OCI-LY3 (cell line): ENCODE results near the gene IKZF5.

Experiments
- H2AFZ ChIP-seq: fragments of 200-600, 300-600 bp; shearing (Covaris generic); 2 replicates; pipeline ENCODE4 v1.6.0; 2014; ENCODE audit warnings: antibody characterized with exemption, low read depth, low read length
- H3K27ac ChIP-seq: fragments of 200-600, 300-600 bp; sonication (generic); 2 replicates; pipeline ENCODE4 v1.5.1; 2014; ENCODE audit warnings: mild to moderate bottlenecking, low read length, moderate library complexity, mixed read lengths
- H3K27me3 ChIP-seq: fragments of 200-600, 300-600 bp; sonication (generic); 2 replicates; pipeline ENCODE4 v1.6.1; 2014; ENCODE audit warnings: low read depth, low read length, mixed read lengths
- H3K36me3 ChIP-seq: fragments of 200-600, 300-600 bp; sonication (generic); replicated peaks from 2 replicates; pipeline ENCODE3; 2014; ENCODE audit warnings: low read depth, low read length, mixed read lengths
- H3K4me1 ChIP-seq: fragments of 300-600, 200-600 bp; sonication (generic); 2 replicates; pipeline ENCODE4 v1.6.1; 2014; ENCODE audit warnings: low read length, mixed read lengths
- H3K4me2 ChIP-seq: fragments of 200-600, 300-600 bp; sonication (generic); 2 replicates; pipeline ENCODE4 v1.6.1; 2014; ENCODE audit warnings: low read length, mixed read lengths
- H3K4me3 ChIP-seq: fragments of 300-600, 200-600 bp; sonication (generic); 2 replicates; pipeline ENCODE4 v1.5.1; 2014; ENCODE audit warnings: antibody characterized with exemption, mild to moderate bottlenecking, low read length, moderate library complexity
- H3K79me2 ChIP-seq: fragments of 300-600, 200-600 bp; shearing (Covaris generic); 2 replicates; pipeline ENCODE4 v1.6.1; 2014; ENCODE audit warnings: mild to moderate bottlenecking, low read length, mixed read lengths
- H3K9ac ChIP-seq: fragments of 300-600, 200-600 bp; shearing (Covaris generic); 2 replicates; pipeline ENCODE4 v1.6.0; 2014; ENCODE audit warnings: mild to moderate bottlenecking, low read length, moderate library complexity
- H3K9me3 ChIP-seq: fragments of 200-600, 300-600 bp; shearing (Covaris generic); 2 replicates; pipeline ENCODE4 v1.6.1; 2014; ENCODE audit warnings: low read length, mixed read lengths; ENCODE audit not compliant: insufficient read depth
- H4K20me1 ChIP-seq: fragments of 200-600, 300-600 bp; sonication (generic); 2 replicates; pipeline ENCODE4 v1.6.1; 2016; ENCODE audit warnings: low read length, mixed read lengths; ENCODE audit not compliant: insufficient read depth
- EZH2phosphoT487 ChIP-seq: fragments of 200-600 bp; shearing (Covaris generic); IDR thresholded peaks from 2 replicates; pipeline ENCODE4 v1.6.1; 2018; ENCODE audit warnings: antibody characterized with exemption, mixed run types, low read depth
- TF ChIP-seq, protein P1 (sequence below): fragments of 200-600, 300-600 bp; sonication (generic); IDR thresholded peaks from 2 replicates; pipeline ENCODE4 v1.5.1; 2014; ENCODE audit warnings: antibody characterized with exemption, low read length, low read depth

IKZF5 gene

DNA sequence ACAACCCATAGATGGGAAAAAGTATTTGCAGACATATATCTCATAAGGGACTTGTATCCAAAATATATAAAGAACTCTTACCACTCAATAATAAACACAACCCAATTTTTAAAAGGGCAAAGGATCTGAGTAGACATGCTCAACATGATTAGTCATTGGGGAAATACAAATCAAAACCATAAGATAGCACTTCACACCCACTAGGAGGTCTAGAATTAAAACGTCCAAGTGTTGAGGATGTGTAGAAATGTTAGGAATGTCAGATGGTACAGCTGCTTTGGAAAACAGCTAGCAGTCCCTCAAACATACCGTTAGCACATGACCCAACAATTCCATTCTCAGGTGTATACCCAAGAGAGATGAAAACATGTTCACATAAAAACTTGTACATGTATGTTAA lies 20.1 kb downstream of the IKZF5 start:
- no peak overlapping the region for H3K27ac ChIP-seq
- no peaks in the 10 kb centered on the region for H3K79me2 ChIP-seq
- no peak overlapping the region for H3K4me2 ChIP-seq
- no peaks in the 10 kb centered on the region for H3K4me1 ChIP-seq
- H3K27me3 ChIP-seq = no peaks in the 10 kb centered on the region
- no peak overlapping the region for H2AFZ ChIP-seq
- no peaks in the 10 kb centered on the region for H4K20me1 ChIP-seq
- TF ChIP-seq, protein P1, sequence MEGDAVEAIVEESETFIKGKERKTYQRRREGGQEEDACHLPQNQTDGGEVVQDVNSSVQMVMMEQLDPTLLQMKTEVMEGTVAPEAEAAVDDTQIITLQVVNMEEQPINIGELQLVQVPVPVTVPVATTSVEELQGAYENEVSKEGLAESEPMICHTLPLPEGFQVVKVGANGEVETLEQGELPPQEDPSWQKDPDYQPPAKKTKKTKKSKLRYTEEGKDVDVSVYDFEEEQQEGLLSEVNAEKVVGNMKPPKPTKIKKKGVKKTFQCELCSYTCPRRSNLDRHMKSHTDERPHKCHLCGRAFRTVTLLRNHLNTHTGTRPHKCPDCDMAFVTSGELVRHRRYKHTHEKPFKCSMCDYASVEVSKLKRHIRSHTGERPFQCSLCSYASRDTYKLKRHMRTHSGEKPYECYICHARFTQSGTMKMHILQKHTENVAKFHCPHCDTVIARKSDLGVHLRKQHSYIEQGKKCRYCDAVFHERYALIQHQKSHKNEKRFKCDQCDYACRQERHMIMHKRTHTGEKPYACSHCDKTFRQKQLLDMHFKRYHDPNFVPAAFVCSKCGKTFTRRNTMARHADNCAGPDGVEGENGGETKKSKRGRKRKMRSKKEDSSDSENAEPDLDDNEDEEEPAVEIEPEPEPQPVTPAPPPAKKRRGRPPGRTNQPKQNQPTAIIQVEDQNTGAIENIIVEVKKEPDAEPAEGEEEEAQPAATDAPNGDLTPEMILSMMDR = no peak
- no peak for TF ChIP-seq EZH2phosphoT487
- H3K4me3 ChIP-seq = no peak overlapping the region
- H3K36me3 ChIP-seq = no peaks in the 10 kb centered on the region
- no peaks in the 10 kb centered on the region for H3K9me3 ChIP-seq
- no peak overlapping the region for H3K9ac ChIP-seq

DNA sequence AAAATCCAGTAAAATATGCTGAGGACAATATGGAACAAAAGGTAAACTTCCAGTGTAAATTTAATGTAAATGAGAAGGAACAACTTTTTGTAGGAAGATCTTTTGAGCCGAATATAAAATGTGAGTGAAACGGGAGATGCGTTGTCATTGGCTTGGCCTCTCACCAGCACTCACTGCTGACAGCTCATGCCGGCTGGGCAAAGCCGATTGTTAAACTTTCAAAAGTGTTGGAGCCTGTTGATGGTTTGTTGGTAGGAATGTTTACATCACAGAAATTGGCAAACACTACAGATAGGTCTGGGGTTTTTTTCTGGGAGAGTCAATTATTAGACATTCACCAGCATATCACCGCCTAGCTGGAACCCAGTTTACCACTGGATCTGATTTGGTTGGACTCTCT lies 22.3 kb downstream of the IKZF5 start:
- no peak for TF ChIP-seq EZH2phosphoT487
- TF ChIP-seq, protein P1 = no peak

DNA sequence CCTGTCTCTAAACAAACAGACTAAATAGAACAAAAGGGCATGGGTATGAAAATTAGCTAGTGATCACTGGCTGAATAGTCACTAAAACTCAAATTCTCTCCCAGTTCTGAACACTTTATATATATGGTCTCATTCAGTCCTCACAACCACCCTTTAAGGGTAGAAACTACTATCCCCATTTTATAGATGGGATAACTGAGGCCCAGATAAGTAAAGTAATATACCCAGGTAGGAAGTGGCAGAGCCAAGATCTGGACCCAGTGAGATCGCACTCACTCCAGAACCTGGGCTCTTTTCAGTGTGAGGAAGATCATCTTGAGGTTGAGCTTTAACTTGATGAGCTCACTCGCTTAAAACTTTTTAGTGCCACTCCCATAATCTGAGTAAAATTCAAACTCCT lies 23.9 kb downstream of the IKZF5 start:
- TF ChIP-seq EZH2phosphoT487 = no peak
- TF ChIP-seq, protein P1 = no peak
- H3K27me3 ChIP-seq = no peaks in the 10 kb centered on the region
- no peak overlapping the region for H3K4me3 ChIP-seq
- no peak overlapping the region for H2AFZ ChIP-seq
- H3K4me2 ChIP-seq = no peak overlapping the region
- no peaks in the 10 kb centered on the region for H3K79me2 ChIP-seq
- no peaks in the 10 kb centered on the region for H4K20me1 ChIP-seq
- H3K9ac ChIP-seq = no peak overlapping the region
- H3K9me3 ChIP-seq = no peaks in the 10 kb centered on the region
- no peaks in the 10 kb centered on the region for H3K36me3 ChIP-seq
- H3K27ac ChIP-seq = no peak overlapping the region
- H3K4me1 ChIP-seq = peaks cover 8% of the 10 kb centered on the region; the same call in 1 of the 2 replicates

More for the DNA sequence above, 22.3 kb downstream of the IKZF5 start:
- Histone ChIP-seq H3K27ac (no peak overlapping the region), H3K4me3 (no peak overlapping the region), H3K79me2 (no peaks in the 10 kb centered on the region), H3K9me3 (no peaks in the 10 kb centered on the region), H3K4me2 (no peak overlapping the region), H3K9ac (no peak overlapping the region), H4K20me1 (no peaks in the 10 kb centered on the region), H2AFZ (no peak overlapping the region), H3K27me3 (no peaks in the 10 kb centered on the region), H3K4me1 (peaks cover 4% of the 10 kb centered on the region; the same call in 1 of the 2 replicates), H3K36me3 (no peaks in the 10 kb centered on the region)

DNA sequence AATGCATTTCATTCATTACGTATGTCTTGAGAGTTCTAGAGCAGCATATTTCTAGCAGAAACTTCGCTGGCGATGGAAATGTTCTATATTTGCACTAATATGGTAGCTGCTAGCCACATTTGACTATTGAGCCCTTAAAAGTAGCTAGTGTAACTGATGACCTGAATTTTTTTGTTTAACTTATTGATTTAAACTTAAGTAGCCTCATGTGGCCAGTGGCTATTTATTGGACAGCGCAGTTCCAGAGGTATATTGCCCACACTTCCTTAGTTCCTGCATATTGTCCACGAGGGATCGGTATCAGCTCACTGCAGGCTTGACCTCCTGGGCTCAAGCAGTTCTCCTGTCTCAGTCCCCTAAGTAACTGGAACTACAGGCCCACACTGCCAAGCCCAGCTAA lies 24.7 kb downstream of the IKZF5 start:
- H3K9me3 ChIP-seq = no peaks in the 10 kb centered on the region
- no peak overlapping the region for H3K4me2 ChIP-seq
- no peaks in the 10 kb centered on the region for H4K20me1 ChIP-seq
- H3K4me1 ChIP-seq = peaks cover 9% of the 10 kb centered on the region; the same call in 1 of the 2 replicates
- H3K36me3 ChIP-seq = no peaks in the 10 kb centered on the region
- H2AFZ ChIP-seq = no peak overlapping the region
- no peak overlapping the region for H3K4me3 ChIP-seq
- H3K79me2 ChIP-seq = no peaks in the 10 kb centered on the region
- H3K27me3 ChIP-seq = no peaks in the 10 kb centered on the region
- H3K9ac ChIP-seq = no peak overlapping the region
- H3K27ac ChIP-seq = no peak overlapping the region
- TF ChIP-seq EZH2phosphoT487 = no peak
- TF ChIP-seq, protein P1 = no peak
